IPS-NIHi7 (cell line): ENCODE data around the gene LRRC46.

Experiments
- DNase-seq: peaks from one replicate; pipeline ENCODE4 v3.0.0; 2012; ENCODE audit warnings: mixed read lengths; ENCODE audit errors: extremely low spot score

Gene LRRC46

GRCh38 chr17:47830396-47831002 is 971 bp upstream of the LRRC46 start:
- no peak for DNase-seq

GRCh38 chr17:47831934-47832327 is 461 bp downstream of the LRRC46 start:
- no peak for DNase-seq

GRCh38 chr17:47834756-47835155 is 3.3 kb downstream of the LRRC46 start:
- DNase-seq, result no peak

DNA sequence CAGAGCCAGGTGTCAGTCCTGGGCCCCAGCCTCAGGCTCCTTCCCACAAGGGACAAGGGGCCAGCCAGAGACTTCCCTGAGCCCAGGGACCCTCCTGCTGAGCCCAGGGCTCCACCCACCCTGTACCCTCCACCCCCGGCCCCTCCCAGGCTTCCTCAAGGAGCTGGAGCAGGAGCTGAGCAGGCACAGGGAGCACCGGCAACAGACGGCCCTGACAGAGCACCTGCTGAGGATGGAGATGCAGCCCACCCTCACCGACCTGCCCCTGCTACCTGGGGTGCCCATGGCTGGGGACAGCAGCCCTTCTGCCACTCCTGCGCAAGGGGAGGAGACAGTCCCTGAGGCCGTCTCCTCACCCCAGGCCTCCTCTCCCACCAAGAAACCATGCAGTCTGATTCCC is 5.1 kb downstream of the LRRC46 start:
- DNase-seq, result no peak

- DNase-seq, result no peak
Observed at GRCh38 chr17:47837401-47838039, 6.0 kb downstream of the LRRC46 start.

DNA sequence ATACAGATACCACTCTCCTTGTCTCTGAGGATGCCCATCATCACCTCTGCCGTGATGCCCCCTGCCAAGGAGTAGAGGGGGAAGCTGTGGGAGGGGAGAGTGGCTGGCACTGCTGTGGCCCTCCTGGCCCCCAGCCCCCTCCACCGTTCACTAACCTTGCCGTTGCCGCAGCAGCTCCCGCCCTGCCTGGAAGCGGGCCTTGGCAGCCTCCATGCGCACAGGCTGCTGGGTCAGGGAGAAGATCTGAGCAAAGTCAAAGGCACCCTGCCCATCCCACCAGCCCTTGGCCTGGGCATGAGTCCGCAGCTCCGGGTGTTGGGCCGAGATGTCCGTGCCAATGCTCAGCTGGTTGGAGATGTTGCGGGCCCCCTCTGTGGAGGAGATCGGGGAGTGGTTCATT is 7.2 kb downstream of the LRRC46 start:
- no peak for DNase-seq

- DNase-seq, result no peak
Observed at GRCh38 chr17:47839071-47839470, 7.6 kb downstream of the LRRC46 start.

DNA sequence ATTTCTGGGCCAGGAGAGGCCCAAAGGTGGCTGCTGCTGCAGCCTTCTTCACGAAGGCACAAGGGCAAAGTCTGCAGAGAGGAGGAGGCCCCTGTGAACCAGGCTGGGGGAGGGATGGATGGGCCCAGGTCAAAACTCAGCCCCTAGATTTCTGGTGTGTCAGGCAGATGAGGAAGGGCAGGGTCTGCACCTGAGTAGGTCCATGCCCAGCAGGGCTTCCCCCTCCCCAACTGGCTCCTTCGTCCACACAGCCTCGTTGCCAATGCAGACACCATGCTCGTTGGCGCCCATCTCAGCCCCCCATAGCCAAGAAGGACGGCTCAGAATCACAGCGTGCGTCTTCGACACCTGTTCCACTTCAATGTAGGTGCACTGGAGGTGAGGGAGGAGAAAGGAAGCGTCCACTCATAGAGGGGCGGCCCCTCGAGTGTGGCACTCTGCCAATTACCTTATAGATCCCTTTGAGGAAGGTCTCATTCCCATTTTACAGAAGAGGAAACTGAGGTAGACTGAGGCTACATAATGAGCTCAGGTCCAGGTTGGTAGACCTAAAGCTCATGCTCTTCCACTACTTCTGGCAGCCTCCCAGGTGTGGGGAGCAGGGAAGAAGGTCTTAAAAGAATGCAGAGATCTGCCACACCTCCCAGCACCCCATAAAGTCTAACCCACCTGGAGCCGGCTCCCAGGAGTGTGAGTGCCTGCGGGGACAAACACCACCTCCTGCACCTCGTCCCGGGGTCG is 8.7 kb downstream of the LRRC46 start:
- no peak for DNase-seq

DNA sequence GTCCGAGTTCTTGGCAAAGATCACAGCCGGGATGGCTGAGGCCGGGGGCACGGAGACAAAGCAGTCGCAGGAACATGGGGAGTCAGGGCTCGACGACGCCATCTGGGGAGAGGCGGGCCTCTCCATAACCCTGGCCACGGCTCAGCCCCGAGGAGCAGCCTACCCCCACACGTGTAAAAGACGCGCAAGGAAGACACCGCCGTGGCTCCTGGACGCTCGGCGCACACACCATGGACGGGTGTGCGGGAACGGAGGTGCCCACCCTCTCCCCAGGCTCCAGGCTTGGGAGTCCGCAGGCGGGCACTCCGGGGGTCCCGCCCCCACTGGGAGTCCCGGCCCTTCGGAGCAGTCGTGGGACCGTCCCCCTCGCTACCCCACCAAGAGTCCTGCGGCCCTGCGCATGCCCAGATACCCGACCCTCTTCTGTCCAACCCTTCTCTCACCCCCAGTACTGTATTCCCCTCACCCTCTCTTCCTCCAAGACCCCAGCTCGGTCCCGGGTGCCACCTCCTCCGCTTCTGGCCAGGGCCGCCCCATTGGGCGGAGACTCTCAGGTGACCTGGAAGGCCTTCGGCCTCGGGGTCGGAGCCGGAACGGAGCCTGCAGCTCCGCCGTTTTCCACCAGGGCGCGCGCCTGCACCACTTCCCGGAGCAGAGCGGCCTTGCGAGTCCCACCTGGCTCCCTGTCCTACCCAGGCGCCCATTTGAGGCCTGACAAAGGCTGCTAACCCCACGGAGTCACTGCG is 9.4 kb downstream of the LRRC46 start, which contains the start of gene SCRN2:
Gene SCRN2 (minus strand): TSS at position 532 of the 746 bp plus-strand sequence. CDS start 430 bp downstream, at position 102.
- DNase-seq, result peak; percentile 95

DNA sequence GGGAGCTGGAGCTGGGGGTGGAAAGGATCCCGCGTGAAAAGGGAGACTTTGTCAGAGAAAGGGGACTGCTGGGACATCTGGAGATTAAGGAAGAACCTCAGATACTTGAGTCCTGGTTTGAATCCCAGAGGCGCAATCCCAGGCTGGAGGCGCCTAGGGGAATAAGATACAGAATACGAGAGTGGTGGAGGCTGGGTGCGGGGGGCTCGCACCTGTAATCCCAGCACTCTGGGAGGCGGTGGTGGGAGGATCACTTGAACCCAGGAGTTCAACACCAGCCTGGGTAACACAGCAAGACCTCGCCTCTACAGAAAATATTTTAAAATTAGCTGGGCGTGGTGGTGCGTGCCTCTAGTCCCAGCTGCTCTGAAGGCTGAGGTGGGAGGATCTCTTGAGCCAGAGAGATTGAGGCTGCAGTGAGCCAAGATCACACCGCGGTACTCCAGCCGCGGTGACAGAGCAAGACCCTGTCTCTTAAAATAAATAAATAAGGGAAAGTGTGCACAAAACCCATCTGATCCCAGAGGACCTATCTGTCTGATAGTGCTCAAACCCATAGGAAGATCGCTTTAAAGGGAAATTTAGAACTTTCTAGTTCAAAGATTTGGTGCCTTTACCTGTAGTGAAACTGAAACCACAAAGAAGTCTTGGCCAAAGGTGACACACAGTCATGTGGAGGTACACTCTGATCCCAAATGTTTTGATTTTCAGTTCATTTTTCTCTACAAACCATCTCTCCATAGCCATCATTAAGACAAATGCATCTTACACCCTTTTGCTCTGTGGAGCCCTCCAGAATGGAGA is 10.2 kb downstream of the LRRC46 start:
- DNase-seq, result no peak

DNA sequence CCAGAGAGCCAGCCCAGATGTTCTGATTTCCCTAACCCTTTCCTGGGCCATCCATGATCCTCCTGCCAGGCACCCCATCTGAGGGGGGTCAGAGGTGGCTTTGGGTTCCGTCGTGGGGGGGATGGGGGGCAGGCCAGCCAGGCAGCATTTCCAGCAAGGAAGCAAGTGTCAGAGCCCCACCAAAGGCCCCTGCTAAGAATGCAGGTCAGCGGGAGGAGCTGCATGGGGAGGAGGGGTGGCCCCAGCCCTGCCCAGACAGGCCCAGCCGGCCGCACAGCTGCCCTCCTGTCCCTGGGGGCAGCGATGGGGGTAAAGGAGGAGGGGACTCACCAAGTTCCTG is 11.9 kb downstream of the LRRC46 start:
- no peak for DNase-seq

DNA sequence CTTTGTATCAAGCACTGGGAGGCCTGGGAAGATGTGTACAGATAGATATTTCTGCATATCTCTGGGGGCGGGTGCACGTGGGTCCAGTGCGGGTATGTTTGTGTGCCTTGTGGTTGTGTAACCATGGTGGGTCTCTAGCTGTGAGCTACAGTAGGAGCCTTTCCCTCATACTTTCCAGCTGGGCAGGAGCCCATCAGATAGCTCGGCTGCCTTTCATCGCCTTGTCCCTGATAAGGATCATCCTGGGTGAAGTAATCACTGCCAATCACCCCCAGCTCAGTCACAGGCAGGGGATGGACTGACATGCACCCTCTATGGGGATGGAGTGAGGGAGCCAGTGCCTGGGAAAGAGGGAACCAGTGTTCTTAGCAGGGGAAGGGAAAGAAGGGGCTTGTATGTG is 12.8 kb downstream of the LRRC46 start:
- DNase-seq, result no peak

DNA sequence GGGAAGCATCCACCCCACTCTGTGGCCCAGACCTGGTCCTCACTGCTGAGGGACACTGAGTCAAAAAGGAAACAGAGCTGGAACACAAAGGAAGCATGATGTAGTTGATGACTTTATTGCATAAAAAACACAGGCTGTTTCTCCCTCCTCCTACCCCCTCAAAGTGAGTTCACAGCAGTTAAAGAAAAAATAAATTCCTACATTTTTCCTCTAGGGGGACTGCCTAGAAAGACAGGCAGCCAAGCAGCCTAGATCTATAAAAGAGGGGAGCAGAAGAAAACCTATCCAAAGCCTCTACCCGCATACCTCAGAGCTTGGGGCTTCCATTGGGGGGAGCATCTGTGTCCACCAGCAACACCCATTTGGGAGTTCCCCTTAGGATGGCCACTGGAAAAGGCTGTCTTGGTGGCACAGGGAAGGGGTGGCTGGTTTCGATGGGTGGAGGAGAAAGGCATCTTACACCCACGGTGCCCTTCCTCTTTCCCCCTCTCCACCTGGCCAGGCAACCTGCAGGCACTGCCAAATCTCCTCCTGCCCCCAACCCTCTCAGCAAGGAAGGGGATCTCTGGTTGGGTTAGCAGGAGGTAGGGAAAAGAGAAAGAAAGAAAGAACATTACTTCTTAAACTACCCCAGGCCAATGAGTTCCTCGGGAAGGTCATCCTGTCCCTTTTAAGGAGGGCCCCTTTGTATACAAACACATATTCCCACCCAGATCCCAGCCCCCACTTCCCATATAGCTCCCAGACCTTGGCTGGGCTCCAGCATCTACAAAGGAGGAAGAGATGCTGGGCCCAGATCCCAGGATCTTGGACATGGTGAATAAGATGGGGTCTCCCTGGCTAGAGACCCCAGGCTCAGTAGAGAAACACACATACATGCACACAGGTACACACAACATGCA is 13.6 kb downstream of the LRRC46 start:
- no peak for DNase-seq

- no peak for DNase-seq
Observed at GRCh38 chr17:47845716-47846075, 14.2 kb downstream of the LRRC46 start.

- DNase-seq, result no peak
Observed at GRCh38 chr17:47846716-47847340, 15.4 kb downstream of the LRRC46 start.

DNA sequence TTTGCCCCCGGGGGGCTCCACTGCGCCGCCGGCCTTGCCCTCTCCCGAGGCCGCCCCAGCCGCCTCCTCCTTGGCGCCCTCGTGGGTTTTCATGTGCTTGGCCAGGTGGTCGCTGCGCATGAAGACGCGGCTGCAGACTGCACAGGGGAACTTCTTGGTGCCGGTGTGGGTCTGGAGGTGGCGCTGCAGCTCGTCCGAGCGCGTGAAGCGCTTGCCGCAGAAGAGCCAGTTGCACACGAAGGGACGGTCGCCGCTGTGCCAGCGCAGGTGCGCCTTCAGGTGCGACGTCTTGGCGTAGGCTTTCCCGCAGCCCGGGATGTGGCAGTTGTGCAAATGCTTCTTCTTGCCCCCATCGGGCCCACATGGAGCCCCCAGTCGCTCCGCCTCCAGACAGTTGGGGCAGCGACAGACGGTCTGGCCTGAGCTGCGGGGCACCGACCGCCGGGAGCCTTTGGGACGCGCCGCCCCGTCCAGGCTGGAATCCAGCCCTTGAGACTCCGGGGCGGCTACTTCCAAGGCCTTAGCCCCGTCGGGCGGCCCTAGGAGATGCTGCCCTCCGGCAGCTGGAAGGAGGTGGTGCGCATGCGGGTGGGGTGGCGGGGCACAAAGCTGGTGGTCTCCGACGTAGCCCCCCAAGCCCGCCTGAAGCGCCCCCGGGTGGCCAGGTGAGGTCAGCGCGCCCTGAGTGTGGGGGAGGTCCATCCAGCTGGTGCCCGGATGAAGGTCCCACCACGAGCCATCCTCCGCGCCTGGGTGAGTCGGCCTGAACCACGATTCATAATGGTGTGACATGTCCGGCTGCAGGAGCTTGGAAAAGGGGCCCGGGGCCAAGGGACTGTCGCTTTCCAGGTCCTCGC is 16.1 kb downstream of the LRRC46 start:
- peak; percentile 54 for DNase-seq

- no peak for DNase-seq
Observed at GRCh38 chr17:47848198-47848513, 16.7 kb downstream of the LRRC46 start.

DNA sequence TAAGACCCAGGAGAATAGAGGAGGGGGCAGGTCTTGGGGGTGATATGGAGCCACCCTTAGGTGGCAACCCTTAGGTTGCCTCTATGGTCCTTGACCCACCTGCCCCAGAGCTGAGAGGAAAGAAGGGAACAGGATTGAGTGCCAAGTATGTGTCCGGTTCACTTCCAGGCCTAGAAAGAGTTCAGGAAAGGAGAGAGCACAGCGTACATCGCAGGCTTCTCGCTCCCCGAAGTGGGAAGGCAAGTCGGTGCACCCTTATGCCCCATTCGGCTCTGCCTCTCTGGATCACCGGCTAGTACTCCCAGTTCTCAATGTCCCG is 18.9 kb downstream of the LRRC46 start:
- DNase-seq, result no peak
